SU-DHL-6 (cell line): ENCODE results near the gene OR2T27.
"Not testable (repeated sequence)": the region's sequence is repeated elsewhere in the genome, so short reads cannot be mapped to it uniquely, and the experiment has no call there.

ENCODE experiments used
- CTCF ChIP-seq: fragments of 200-600 bp; sonication (generic); IDR thresholded peaks from one replicate; pipeline ENCODE4 v1.5.1; 2017; ENCODE audit warnings: antibody characterized with exemption, mild to moderate bottlenecking, low read length, moderate library complexity; ENCODE audit not compliant: insufficient read depth, poor library complexity, severe bottlenecking
- EZH2phosphoT487 ChIP-seq: fragments of 200-600 bp; sonication (generic), shearing (Covaris generic); conservative IDR thresholded peaks from 2 replicates; pipeline ENCODE4 v1.6.1; 2018; ENCODE audit warnings: mild to moderate bottlenecking, antibody characterized with exemption, low read length, moderate library complexity, mixed read lengths

- not testable (repeated sequence) for TF ChIP-seq CTCF, EZH2phosphoT487
Observed at GRCh38 chr1:248641583-248641982, 13.7 kb downstream of the OR2T27 start.
